ENCODE data around the gene NMD3.

Gene NMD3

GRCh38 chr3:161289174-161289573 lies 68.1 kb downstream of the NMD3 start:
- DNase-seq = no peak

DNA sequence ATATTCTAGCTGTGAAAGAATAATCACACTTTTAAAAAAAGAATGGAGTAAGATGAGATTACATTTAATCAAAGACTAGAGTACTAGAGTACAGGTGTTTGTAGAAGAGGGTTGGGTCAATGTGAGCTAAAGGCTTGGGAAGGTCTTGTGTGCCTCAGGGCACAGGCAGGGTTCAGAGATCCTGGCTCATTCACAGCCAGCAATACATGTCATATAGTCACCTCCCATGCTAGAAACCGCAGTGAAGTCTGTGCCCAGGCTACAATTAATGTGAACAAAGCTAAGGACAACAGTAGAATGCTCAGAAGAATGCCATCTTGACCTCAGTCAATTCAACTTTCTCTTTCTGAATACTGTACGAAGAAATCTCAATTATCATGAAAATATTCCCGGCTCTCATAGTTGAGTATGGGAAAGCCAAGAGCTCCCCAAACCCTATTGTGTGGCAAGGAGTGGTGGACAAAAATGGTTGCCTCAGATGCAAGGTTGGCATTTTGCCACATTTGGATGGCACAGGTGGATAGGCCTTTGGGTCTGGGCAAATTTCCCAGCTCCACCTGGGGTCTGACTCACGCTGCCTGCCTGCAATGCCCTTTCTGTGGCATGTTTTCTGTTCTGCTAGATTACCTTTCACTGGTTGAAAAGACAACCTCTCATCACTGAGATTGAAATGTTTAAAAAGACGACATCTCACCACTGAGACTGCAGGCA lies 70.2 kb downstream of the NMD3 start:
- no peak for DNase-seq

GRCh38 chr3:161293381-161293780 lies 72.3 kb downstream of the NMD3 start:
- DNase-seq = no peak

DNA sequence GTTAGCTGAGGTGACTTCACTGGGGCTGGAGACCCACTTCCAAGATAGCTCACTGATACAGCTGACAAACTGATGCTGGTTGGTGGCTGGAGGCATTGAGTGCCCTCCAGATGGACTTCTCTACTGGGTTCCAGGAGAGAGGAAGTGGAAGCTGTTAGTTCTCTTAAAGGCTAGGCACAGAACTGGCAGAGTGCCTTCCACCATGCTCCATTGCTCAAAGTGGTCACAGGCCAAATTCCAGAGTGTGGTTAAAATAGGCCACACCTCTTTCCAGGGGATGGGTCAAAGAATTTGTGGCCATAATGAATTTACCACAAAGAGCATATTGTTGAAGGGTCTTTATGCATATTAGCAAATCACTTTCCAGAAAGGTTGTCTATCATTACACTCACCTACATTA lies 74.2 kb downstream of the NMD3 start:
- no peak for DNase-seq

- no peak for DNase-seq
These were observed 75.7 kb downstream of the NMD3 start for GRCh38 chr3:161296814-161297213.
